BJ (cell line): ENCODE results near the gene ACTR10. TPM values are rescaled to one million over a fixed set of nuclear protein-coding genes. Genes with fewer than 3 reads are reported as not detected.

Experiments used
- CTCF ChIA-PET: fragments of 350-600 bp; formaldehyde crosslinking; extraction: SDS; loops from one replicate; lab custom pipeline; 2021; ENCODE audit warnings: antibody characterized with exemption, inconsistent platforms; lab: Yijun Ruan, JAX
- POLR2A ChIA-PET: fragments of 300-600 bp; sonication (Branson Sonifier 250); formaldehyde crosslinking; extraction: SDS; loops from one replicate; lab custom pipeline; 2021; ENCODE audit warnings: antibody characterized with exemption; lab: Charles Lee
- DNase-seq: peaks from one replicate; pipeline ENCODE4 v3.0.0-alpha.2; 2011; ENCODE audit warnings: low read depth
- H3K27me3 ChIP-seq: 2 replicates; pipeline ENCODE4 v1.6.0; 2011; ENCODE audit warnings: low read length; ENCODE audit not compliant: control insufficient read depth, insufficient read depth
- H3K36me3 ChIP-seq: 2 replicates; pipeline ENCODE4 v1.5.1; 2011; ENCODE audit warnings: low read length; ENCODE audit not compliant: control insufficient read depth, insufficient read depth
- H3K4me3 ChIP-seq: 2 replicates; pipeline ENCODE4 v1.5.1; 2011; ENCODE audit warnings: low read depth, mild to moderate bottlenecking, control low read depth, low read length
- CTCF ChIP-seq: IDR thresholded peaks from 2 replicates; pipeline ENCODE4 v1.5.1; 2011; ENCODE audit warnings: low read depth, mild to moderate bottlenecking, control low read depth, inconsistent platforms, low read length, moderate library complexity; ENCODE audit not compliant: insufficient read depth
- polyA minus RNA-seq: library from RNA; depleted of rRNA, polyadenylated mRNA; stranded (reverse); fragments of >200 nt; gene quantifications from 2 replicates; pipeline ENCODE4 v1.2.3, GENCODE V29; 2011; rRNA and poly(A)+ RNA removed
- polyA plus RNA-seq: library from polyadenylated mRNA; depleted of rRNA; stranded (reverse); fragments of >200 nt; gene quantifications from 2 replicates; pipeline ENCODE4 v1.2.3, GENCODE V29; 2011; rRNA removed

ACTR10 gene
- polyA plus RNA-seq (48.6 and 95.9 TPM in 2 replicates), polyA minus RNA-seq (13.0 and 14.4 TPM in 2 replicates)

- Histone ChIP-seq H3K4me3 (peak within 1 kb of the TSS; percentile 82), H3K27me3 (no peaks in the 10 kb centered on the region), H3K36me3 (no peaks in the 10 kb centered on the region; the same call in 1 of the 2 replicates)
- CTCF ChIA-PET = interaction anchor here (1.1 to 2.0 kb wide), 2 partner anchors 32 to 90 kb away, joined by 4 to 5 read pairs; no protein-coding TSS in a partner anchor
- DNase-seq = no peak
- no peak for TF ChIP-seq CTCF
- POLR2A ChIA-PET = interaction anchor here (0.6 kb wide), 1 partner anchor 44 kb away, joined by 3 read pairs; no protein-coding TSS in a partner anchor
Observed at GRCh38 chr14:58199726-58200479, at the start of gene ACTR10. TSS of gene ACTR10 (plus strand) at chr14:58200149. CDS start at chr14:58200218, 69 bp downstream.

- ChIA-PET CTCF (interaction anchor here (0.6 to 1.7 kb wide), 3 partner anchors 34 to 657 kb away, joined by 3 to 6 read pairs (median 3); no protein-coding TSS in a partner anchor), POLR2A (no interaction called here)
- TF ChIP-seq CTCF = no peak
- no peaks in the 10 kb centered on the region for H3K36me3 ChIP-seq
- peaks cover 11% of the 10 kb centered on the region for H3K27me3 ChIP-seq
- no peak overlapping the region for H3K4me3 ChIP-seq
- no peak for DNase-seq
Observed at GRCh38 chr14:58150243-58150805, 49.6 kb upstream of the ACTR10 start.

DNA sequence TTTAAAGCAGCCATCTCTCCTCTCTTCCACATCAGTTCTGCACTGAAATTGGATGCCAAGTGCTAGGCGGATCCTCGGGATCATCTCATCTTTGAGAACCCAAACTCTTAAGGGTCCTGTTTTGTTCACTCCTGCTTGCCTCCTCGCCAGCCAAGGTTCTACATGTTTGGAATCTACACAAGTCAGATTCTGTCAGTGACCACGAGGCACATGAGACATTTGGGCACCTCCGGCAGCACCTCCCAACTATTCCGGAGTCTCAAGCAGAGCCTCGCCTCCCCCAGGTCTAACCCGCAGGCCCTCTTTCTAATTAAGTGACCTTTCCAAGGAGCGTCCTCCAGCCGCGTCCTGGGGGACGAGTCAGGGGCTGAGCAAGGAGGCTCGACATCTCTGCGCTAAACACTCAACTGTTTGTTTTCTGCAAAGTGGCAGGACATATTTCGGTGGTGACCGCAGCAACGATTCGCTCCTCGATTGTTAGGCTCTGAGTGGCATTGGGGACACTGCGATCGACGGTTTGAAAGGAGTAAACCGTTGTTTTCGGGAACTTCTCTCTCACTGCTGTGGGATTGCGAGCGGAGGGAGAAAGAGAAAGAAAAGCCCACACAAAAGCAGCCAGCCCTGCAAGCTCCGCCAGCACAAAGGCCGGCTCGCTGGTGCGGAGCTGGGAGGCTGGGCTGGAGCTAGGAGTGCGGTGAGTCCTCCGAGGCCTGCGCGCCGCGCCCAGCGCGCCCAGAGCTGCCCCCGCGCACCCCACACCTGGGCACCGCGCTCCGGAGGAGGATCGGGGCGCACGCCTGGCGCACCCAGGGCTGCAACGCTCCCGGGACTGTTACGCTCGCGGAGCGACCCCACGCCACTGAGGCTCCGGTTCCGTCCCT lies 48.6 kb upstream of the ACTR10 start:
- peaks cover 11% of the 10 kb centered on the region for H3K27me3 ChIP-seq

GRCh38 chr14:58152014-58152857 lies 47.7 kb upstream of the ACTR10 start, which contains the start of gene ARMH4:
TSS of gene ARMH4 (minus strand) at chr14:58152213. CDS start at chr14:58139358, 12,855 bp downstream.
- ChIA-PET CTCF (interaction anchor here (1.4 kb wide), 1 partner anchor 16 kb away, joined by 4 read pairs; no protein-coding TSS in a partner anchor), POLR2A (no interaction called here)
- peak; percentile 17 for DNase-seq
- TF ChIP-seq CTCF = no peak
- H3K36me3 ChIP-seq = no peaks in the 10 kb centered on the region
- H3K4me3 ChIP-seq = peak within 1 kb of the TSS; percentile 66
- peaks cover 11% of the 10 kb centered on the region for H3K27me3 ChIP-seq

More for the DNA sequence above, 48.6 kb upstream of the ACTR10 start:
- POLR2A ChIA-PET = no interaction called here
- DNase-seq = no peak
- peak overlapping the region; percentile 66 for H3K4me3 ChIP-seq
- no peaks in the 10 kb centered on the region for H3K36me3 ChIP-seq
- CTCF ChIA-PET = interaction anchor here (1.4 kb wide), 1 partner anchor 17 kb away, joined by 4 read pairs; no protein-coding TSS in a partner anchor
- TF ChIP-seq CTCF = no peak
